GM12865 (cell line): ENCODE data around the gene WRNIP1.
A peak's percentile ranks its signal among the peaks of the same experiment; 100 is the strongest.

ENCODE experiments used
- DNase-seq: peaks from one replicate; pipeline ENCODE4 v3.0.0; 2010; ENCODE audit warnings: low read depth
- H3K4me3 ChIP-seq: 2 replicates; pipeline ENCODE4 v1.5.1; 2011; ENCODE audit warnings: mild to moderate bottlenecking, low read depth, low read length, control low read depth
- CTCF ChIP-seq: IDR thresholded peaks from 2 replicates; pipeline ENCODE4 v1.5.1; 2011; ENCODE audit warnings: low read length, control low read depth, low read depth, inconsistent platforms; ENCODE audit not compliant: insufficient read depth; ENCODE audit errors: missing control alignments

WRNIP1 gene

GRCh38 chr6:2783188-2783963 is 18.2 kb downstream of the WRNIP1 start:
- H3K4me3 ChIP-seq = no peak overlapping the region
- TF ChIP-seq CTCF = no peak
- DNase-seq = no peak

- no peak for DNase-seq
- no peak overlapping the region for H3K4me3 ChIP-seq
- TF ChIP-seq CTCF = no peak
These were observed 18.9 kb downstream of the WRNIP1 start for GRCh38 chr6:2784061-2784460.

GRCh38 chr6:2784930-2785329 is 19.7 kb downstream of the WRNIP1 start:
- TF ChIP-seq CTCF = no peak
- H3K4me3 ChIP-seq = no peak overlapping the region
- DNase-seq = no peak

- DNase-seq = no peak
- H3K4me3 ChIP-seq = no peak overlapping the region
- no peak for TF ChIP-seq CTCF
These were observed 21.1 kb downstream of the WRNIP1 start for GRCh38 chr6:2786269-2786668.

GRCh38 chr6:2790588-2791449 is 25.6 kb downstream of the WRNIP1 start:
- no peak overlapping the region for H3K4me3 ChIP-seq
- peak; percentile 75 for DNase-seq
- TF ChIP-seq CTCF = peak; percentile 65

- H3K4me3 ChIP-seq = no peak overlapping the region
- DNase-seq = no peak
- no peak for TF ChIP-seq CTCF
These were observed 26.3 kb downstream of the WRNIP1 start for GRCh38 chr6:2791450-2791974.
